SK-N-SH (cell line): ENCODE data around the gene DNAAF9. TPM values are rescaled to one million over a fixed set of nuclear protein-coding genes. Genes with fewer than 3 reads are reported as not detected.

ENCODE experiments used
- CTCF ChIA-PET: fragments of 300-600, 350-600 bp; formaldehyde crosslinking; extraction: SDS; loops from one replicate; lab custom pipeline; 2021; lab: Yijun Ruan, JAX
- POLR2A ChIA-PET: fragments of 350-600 bp; sonication (Branson Sonifier 250); formaldehyde crosslinking; extraction: SDS; loops from one replicate; lab custom pipeline; 2020; ENCODE audit warnings: antibody characterized with exemption, inconsistent platforms; lab: Yijun Ruan, JAX
- DNase-seq: peaks from one replicate; pipeline ENCODE4 v3.0.0; 2012
- H2AFZ ChIP-seq: fragments of 200-600 bp; sonication (generic); 2 replicates; pipeline ENCODE4 v1.8.1; 2016; ENCODE audit warnings: antibody characterized with exemption, mild to moderate bottlenecking, low read depth
- H3F3A ChIP-seq: fragments of 200-600 bp; sonication (generic); replicated peaks from 2 replicates; pipeline ENCODE3; 2016; ENCODE audit warnings: antibody characterized with exemption, mild to moderate bottlenecking; ENCODE audit not compliant: insufficient read depth
- H3K27ac ChIP-seq, 2 experiments: fragments of 200-500 bp in 1 of 2; fragments of 200-600 bp in 1 of 2; sonication (Bioruptor generic) in 1 of 2; sonication (generic), shearing (Covaris generic) in 1 of 2; 2 replicates each; pipeline versions ENCODE4 v1.5.1 to v1.6.1; 2014 to 2016; ENCODE audit warnings: low read depth in 2 of 2, inconsistent platforms in 1 of 2, low read length in 1 of 2, mild to moderate bottlenecking in 1 of 2, mixed read lengths in 1 of 2
- H3K27me3 ChIP-seq: fragments of 200-600 bp; sonication (generic), shearing (Covaris generic); 2 replicates; pipeline ENCODE4 v1.6.1; 2016; ENCODE audit warnings: mixed run types; ENCODE audit not compliant: insufficient read depth
- H3K36me3 ChIP-seq, 2 experiments: fragments of 200-500 bp in 1 of 2; fragments of 200-600 bp in 1 of 2; sonication (Bioruptor generic) in 1 of 2; sonication (generic) in 1 of 2; replicated peaks in 1 of 2; 2 replicates each; pipeline versions ENCODE3 to v1.5.1; 2014 to 2016; ENCODE audit warnings: low read length in 1 of 2, mild to moderate bottlenecking in 1 of 2; ENCODE audit not compliant: insufficient read depth in 2 of 2, control insufficient read depth in 1 of 2
- H3K4me1 ChIP-seq, 2 experiments: fragments of 200-500 bp in 1 of 2; fragments of 200-600 bp in 1 of 2; sonication (Bioruptor generic) in 1 of 2; sonication (generic), shearing (Covaris generic) in 1 of 2; 2 replicates each; pipeline versions ENCODE4 v1.5.1 to v1.6.1; 2014 to 2016; ENCODE audit warnings: low read depth in 1 of 2, low read length in 1 of 2, mixed run types in 1 of 2; ENCODE audit not compliant: insufficient read depth in 2 of 2, control insufficient read depth in 1 of 2
- H3K4me2 ChIP-seq: fragments of 200-600 bp; sonication (generic), shearing (Covaris generic); 2 replicates; pipeline ENCODE4 v1.6.1; 2017; ENCODE audit warnings: mixed run types
- H3K4me3 ChIP-seq, 2 experiments: fragments of 200-500 bp in 1 of 2; fragments of 200-600 bp in 1 of 2; sonication (Bioruptor generic) in 1 of 2; sonication (generic), shearing (Covaris generic) in 1 of 2; 2 replicates each; pipeline versions ENCODE4 v1.5.1 to v1.8.1; 2014 to 2016; ENCODE audit warnings: low read depth in 2 of 2, inconsistent platforms in 1 of 2, low read length in 1 of 2, mild to moderate bottlenecking in 1 of 2, mixed read lengths in 1 of 2, moderate library complexity in 1 of 2
- H3K79me2 ChIP-seq: fragments of 200-600 bp; sonication (generic); 2 replicates; pipeline ENCODE4 v1.8.1; 2017; ENCODE audit warnings: mild to moderate bottlenecking; ENCODE audit not compliant: insufficient read depth
- H3K9ac ChIP-seq: fragments of 200-600 bp; sonication (generic); 2 replicates; pipeline ENCODE4 v1.6.1; 2017; ENCODE audit warnings: mixed run types
- H3K9me2 ChIP-seq: fragments of 200-600 bp; sonication (generic); 2 replicates; pipeline ENCODE4 v1.6.1; 2017; ENCODE audit warnings: mixed run types
- H3K9me3 ChIP-seq: fragments of 200-600 bp; sonication (generic); 2 replicates; pipeline ENCODE4 v1.6.1; 2017; ENCODE audit warnings: mixed run types, mild to moderate bottlenecking, moderate library complexity
- H4K20me1 ChIP-seq: fragments of 200-600 bp; sonication (generic); 2 replicates; pipeline ENCODE4 v1.6.1; 2017; ENCODE audit warnings: mild to moderate bottlenecking, mixed run types; ENCODE audit not compliant: insufficient read depth
- CHD2 ChIP-seq: fragments of 150-350 bp; IDR thresholded peaks from 2 replicates; pipeline ENCODE4 v1.6.1; 2018; ENCODE audit warnings: low read length; ENCODE audit not compliant: partially characterized antibody
- FOSL2 ChIP-seq: IDR thresholded peaks from 2 replicates; pipeline ENCODE4 v1.4.0; 2012; ENCODE audit warnings: low read depth, mild to moderate bottlenecking, moderate library complexity, borderline replicate concordance
- FOXM1 ChIP-seq: IDR thresholded peaks from 2 replicates; pipeline ENCODE4 v1.4.0; 2012; ENCODE audit warnings: low read depth, mild to moderate bottlenecking
- GATA2 ChIP-seq: sonication (generic); formaldehyde crosslinking; IDR thresholded peaks from 2 replicates; pipeline ENCODE4 v1.5.0; 2020; ENCODE audit warnings: mild to moderate bottlenecking, missing genetic modification reagents
- JUND ChIP-seq: IDR thresholded peaks from 2 replicates; pipeline ENCODE4 v1.4.0; 2012
- MEF2A ChIP-seq: IDR thresholded peaks from 2 replicates; pipeline ENCODE4 v1.4.0; 2012; ENCODE audit warnings: low read depth, borderline replicate concordance
- NFIC ChIP-seq: IDR thresholded peaks from 2 replicates; pipeline ENCODE4 v1.4.0; 2012; ENCODE audit warnings: borderline replicate concordance
- RCOR1 ChIP-seq: fragments of 150-350 bp; IDR thresholded peaks from 2 replicates; pipeline ENCODE4 v1.6.1; 2017; ENCODE audit warnings: antibody characterized with exemption, low read length
- REST ChIP-seq: IDR thresholded peaks from 2 replicates; pipeline ENCODE4 v1.6.1; 2012; ENCODE audit warnings: mild to moderate bottlenecking, low read depth, low read length, moderate library complexity
- TCF12 ChIP-seq: IDR thresholded peaks from 2 replicates; pipeline ENCODE4 v1.4.0; 2012
- TEAD4 ChIP-seq: IDR thresholded peaks from 2 replicates; pipeline ENCODE4 v1.4.0; 2012; ENCODE audit warnings: mild to moderate bottlenecking, borderline replicate concordance; ENCODE audit not compliant: insufficient read depth
- USF1 ChIP-seq: IDR thresholded peaks from 2 replicates; pipeline ENCODE4 v1.4.0; 2012; ENCODE audit warnings: low read depth, borderline replicate concordance
- ZBTB33 ChIP-seq: IDR thresholded peaks from 2 replicates; pipeline ENCODE4 v1.4.0; 2012; ENCODE audit warnings: low read depth, borderline replicate concordance
- WGBS: methylation state at CpG from one replicate; pipeline ENCODE4 v1.1.6; 2017; ENCODE audit warnings: low lambda C conversion rate; 5-methylcytosine and 5-hydroxymethylcytosine counted together
- polyA plus RNA-seq, 3 experiments: library from polyadenylated mRNA; depleted of rRNA; stranded (reverse); fragments of >200 nt; gene quantifications; 2 replicates each; pipeline ENCODE4 v1.2.3, GENCODE V29; 2012

Gene DNAAF9
- polyA plus RNA-seq, 1 of the 3 experiments (the other 2 are of a cell fraction): 5.5 TPM

GRCh38 chr20:3433744-3434143 is 26.3 kb upstream of the DNAAF9 start:
- ChIA-PET CTCF (no interaction called here), POLR2A (no interaction called here)
- H3K9me3 ChIP-seq: no peaks in the 10 kb centered on the region
- no peak for DNase-seq
- 46% methylated on average over 3 of the region's 3 CpGs for WGBS
- no peaks in the 10 kb centered on the region for H3K4me1 ChIP-seq
- H4K20me1 ChIP-seq: no peaks in the 10 kb centered on the region
- no peak overlapping the region for H3K27ac ChIP-seq
- no peaks in the 10 kb centered on the region for H3K79me2 ChIP-seq
- H3F3A ChIP-seq: no peaks in the 10 kb centered on the region
- TF ChIP-seq RCOR1 (no peak), MEF2A (no peak)
- H3K9me2 ChIP-seq: no peaks in the 10 kb centered on the region
- no peak overlapping the region for H2AFZ ChIP-seq
- H3K4me3 ChIP-seq: no peak overlapping the region
- no peak overlapping the region for H3K9ac ChIP-seq
- H3K4me2 ChIP-seq: no peak overlapping the region
- no peaks in the 10 kb centered on the region for H3K27me3 ChIP-seq
- H3K36me3 ChIP-seq: no peaks in the 10 kb centered on the region

GRCh38 chr20:3432844-3433243 is 25.4 kb upstream of the DNAAF9 start:
- H3K4me3 ChIP-seq: no peak overlapping the region
- no peaks in the 10 kb centered on the region for H3K36me3 ChIP-seq
- no peak overlapping the region for H3K9ac ChIP-seq
- POLR2A ChIA-PET: no interaction called here
- no peak overlapping the region for H2AFZ ChIP-seq
- no peak overlapping the region for H3K4me2 ChIP-seq
- no peaks in the 10 kb centered on the region for H4K20me1 ChIP-seq
- WGBS: 61% methylated on average over 3 of the region's 3 CpGs
- no peak for DNase-seq
- TF ChIP-seq FOXM1: no peak
- TF ChIP-seq TCF12: no peak
- no peak for TF ChIP-seq TEAD4
- TF ChIP-seq GATA2: no peak
- TF ChIP-seq CHD2: no peak
- no peak for TF ChIP-seq USF1
- no peak for TF ChIP-seq FOSL2
- no peak for TF ChIP-seq ZBTB33
- no peak for TF ChIP-seq NFIC
- no peak for TF ChIP-seq JUND
- TF ChIP-seq REST: no peak
- H3K27ac ChIP-seq: no peak overlapping the region
- CTCF ChIA-PET: no interaction called here
- H3K27me3 ChIP-seq: no peaks in the 10 kb centered on the region
- H3K9me3 ChIP-seq: no peaks in the 10 kb centered on the region
- H3K9me2 ChIP-seq: no peaks in the 10 kb centered on the region
- no peaks in the 10 kb centered on the region for H3K79me2 ChIP-seq
- H3F3A ChIP-seq: no peaks in the 10 kb centered on the region
- no peaks in the 10 kb centered on the region for H3K4me1 ChIP-seq
